Measurements from ENCODE around the gene SOCS7. TPM values are rescaled to one million over a fixed set of nuclear protein-coding genes. Genes with fewer than 3 reads are reported as not detected.

Gene SOCS7
- total RNA-seq, 2 experiments from 2014 or later, result 18.0 to 18.9 TPM

- TF ChIP-seq, protein P1, sequence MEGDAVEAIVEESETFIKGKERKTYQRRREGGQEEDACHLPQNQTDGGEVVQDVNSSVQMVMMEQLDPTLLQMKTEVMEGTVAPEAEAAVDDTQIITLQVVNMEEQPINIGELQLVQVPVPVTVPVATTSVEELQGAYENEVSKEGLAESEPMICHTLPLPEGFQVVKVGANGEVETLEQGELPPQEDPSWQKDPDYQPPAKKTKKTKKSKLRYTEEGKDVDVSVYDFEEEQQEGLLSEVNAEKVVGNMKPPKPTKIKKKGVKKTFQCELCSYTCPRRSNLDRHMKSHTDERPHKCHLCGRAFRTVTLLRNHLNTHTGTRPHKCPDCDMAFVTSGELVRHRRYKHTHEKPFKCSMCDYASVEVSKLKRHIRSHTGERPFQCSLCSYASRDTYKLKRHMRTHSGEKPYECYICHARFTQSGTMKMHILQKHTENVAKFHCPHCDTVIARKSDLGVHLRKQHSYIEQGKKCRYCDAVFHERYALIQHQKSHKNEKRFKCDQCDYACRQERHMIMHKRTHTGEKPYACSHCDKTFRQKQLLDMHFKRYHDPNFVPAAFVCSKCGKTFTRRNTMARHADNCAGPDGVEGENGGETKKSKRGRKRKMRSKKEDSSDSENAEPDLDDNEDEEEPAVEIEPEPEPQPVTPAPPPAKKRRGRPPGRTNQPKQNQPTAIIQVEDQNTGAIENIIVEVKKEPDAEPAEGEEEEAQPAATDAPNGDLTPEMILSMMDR (IDR thresholded peaks at IDR 0.05), result no peak
- peaks cover 5% of the 10 kb centered on the region for H3K4me1 Mint-ChIP-seq (ENCODE audit: low read depth)
- H3K36me3 Mint-ChIP-seq (ENCODE audit: low read depth), result no peaks in the 10 kb centered on the region
- H3K27ac Mint-ChIP-seq, result no peak overlapping the region
- POLR2A ChIA-PET, result interaction anchor here (1.0 to 1.1 kb wide), 2 partner anchors 19 to 73 kb away, joined by 3 read pairs; no protein-coding TSS in a partner anchor
- ATAC-seq (no peak), DNase-seq (no peak)
- CTCF ChIA-PET, result interaction anchor here (0.9 to 1.5 kb wide), 3 partner anchors 16 to 73 kb away, joined by 3 to 5 read pairs (median 4); no protein-coding TSS in a partner anchor
- H3K4me3 Mint-ChIP-seq, result no peak overlapping the region
- intact Hi-C loops (cut with micrococcal nuclease), result loop anchor here (5.0 kb wide), 1 partner anchor 70 kb away; no protein-coding TSS in a partner anchor
- peaks cover 60% of the 10 kb centered on the region for H3K27me3 Mint-ChIP-seq
- H3K9me3 Mint-ChIP-seq, result no peaks in the 10 kb centered on the region
Observed at GRCh38 chr17:38421871-38422827, 70.5 kb downstream of the SOCS7 start.

DNA sequence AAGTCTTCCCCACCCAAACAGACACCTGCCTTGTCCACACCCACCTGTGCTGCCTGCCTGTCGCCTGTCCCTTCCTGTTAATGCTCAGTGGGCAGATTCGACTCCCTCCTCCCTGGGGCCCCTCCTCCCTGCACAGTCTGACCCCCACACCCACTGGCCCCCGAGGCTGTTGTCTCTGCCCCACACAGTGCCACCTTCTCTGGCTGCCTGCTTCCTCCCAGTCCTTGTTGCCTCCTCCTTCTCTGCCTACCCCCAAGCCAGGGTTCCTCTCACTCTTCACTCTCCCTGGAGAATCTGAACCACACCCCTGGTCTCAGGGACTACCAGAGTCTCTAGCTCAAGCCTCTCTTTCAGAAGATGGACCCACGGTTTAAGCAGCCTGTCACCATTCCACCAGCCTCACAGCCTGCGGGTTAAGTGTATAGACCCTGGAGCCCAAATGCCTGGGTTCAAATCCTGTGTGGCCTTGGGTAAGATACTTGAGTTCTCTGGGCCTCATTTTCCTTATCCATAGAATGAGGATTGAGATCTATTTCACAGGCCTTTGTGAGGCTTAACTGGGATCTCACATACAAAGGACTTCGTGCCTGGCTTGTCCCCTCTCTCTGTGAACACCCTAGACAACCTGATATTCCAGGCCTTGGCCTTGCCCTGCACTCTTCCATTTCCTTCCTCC, 72.8 kb downstream of the SOCS7 start:
- TF ChIP-seq, protein P1 (IDR thresholded peaks at IDR 0.05), result no peak
- Mint-ChIP-seq H3K36me3 (ENCODE audit: low read depth) (no peaks in the 10 kb centered on the region), H3K27me3 (peaks cover 46% of the 10 kb centered on the region), H3K9me3 (no peaks in the 10 kb centered on the region), H3K4me3 (no peak overlapping the region), H3K4me1 (ENCODE audit: low read depth) (peaks cover 7% of the 10 kb centered on the region), H3K27ac (no peak overlapping the region)
- DNase-seq, result no peak
- ChIA-PET CTCF (interaction anchor here (0.6 to 2.1 kb wide), 30 partner anchors 8 to 243 kb away, joined by 3 to 18 read pairs (median 4); partner anchors contain the start of gene SOCS7), POLR2A (no interaction called here)
- intact Hi-C loops (cut with micrococcal nuclease), result loop anchor here (5.0 kb wide), 1 partner anchor 68 kb away; no protein-coding TSS in a partner anchor
- no peak for ATAC-seq

GRCh38 chr17:38425031-38425430, 73.4 kb downstream of the SOCS7 start:
- Mint-ChIP-seq H3K27me3 (peaks cover 41% of the 10 kb centered on the region), H3K27ac (no peak overlapping the region), H3K9me3 (no peaks in the 10 kb centered on the region), H3K36me3 (ENCODE audit: low read depth) (no peaks in the 10 kb centered on the region), H3K4me3 (no peak overlapping the region), H3K4me1 (ENCODE audit: low read depth) (peaks cover 8% of the 10 kb centered on the region)
- intact Hi-C loops (cut with micrococcal nuclease), result no loop called here
- DNase-seq, result no peak
- TF ChIP-seq, protein P1 (IDR thresholded peaks at IDR 0.05), result no peak
- POLR2A ChIA-PET, result no interaction called here
- CTCF ChIA-PET, result interaction anchor here (1.9 to 2.3 kb wide), 4 partner anchors 72 to 242 kb away, joined by 7 to 12 read pairs (median 10); no protein-coding TSS in a partner anchor
- ATAC-seq, result no peak

DNA sequence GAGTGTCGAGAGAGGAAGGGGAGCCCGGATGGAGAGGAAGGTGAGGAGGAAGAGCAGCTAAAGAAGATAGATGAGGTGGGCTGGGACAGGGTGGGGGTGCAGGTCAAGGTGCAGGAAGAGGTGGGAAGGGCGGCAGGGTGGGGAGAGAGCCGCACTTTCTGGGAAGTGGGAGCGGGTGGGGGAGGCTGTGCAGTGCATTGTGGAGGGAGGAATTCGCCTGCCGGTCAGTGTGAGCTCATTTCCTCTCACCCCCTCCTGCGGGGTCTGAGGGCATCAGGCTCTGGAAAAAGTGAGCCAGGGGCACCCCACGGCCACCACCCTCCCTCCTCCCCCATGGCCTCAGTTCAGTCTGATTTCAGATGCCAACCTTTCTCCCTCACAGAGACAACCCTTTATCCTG, 74.1 kb downstream of the SOCS7 start:
- POLR2A ChIA-PET, result no interaction called here
- Mint-ChIP-seq H3K4me3 (no peak overlapping the region), H3K27me3 (peaks cover 39% of the 10 kb centered on the region), H3K9me3 (no peaks in the 10 kb centered on the region), H3K4me1 (ENCODE audit: low read depth) (peaks cover 8% of the 10 kb centered on the region), H3K36me3 (ENCODE audit: low read depth) (no peaks in the 10 kb centered on the region), H3K27ac (no peak overlapping the region)
- intact Hi-C loops (cut with micrococcal nuclease), result no loop called here
- ATAC-seq (no peak), DNase-seq (no peak)
- CTCF ChIA-PET, result interaction anchor here (2.0 to 2.3 kb wide), 3 partner anchors 11 to 241 kb away, joined by 9 to 12 read pairs (median 9); no protein-coding TSS in a partner anchor
- TF ChIP-seq, protein P1 (IDR thresholded peaks at IDR 0.05), result no peak
